Measurements from ENCODE around the gene IDI1.

IDI1 gene

GRCh38 chr10:1025683-1026082 is 23.2 kb downstream of the IDI1 start, which contains the start of gene IDI2:
TSS of gene IDI2 (minus strand) at chr10:1025859. CDS start at chr10:1024723, 1,136 bp downstream.
- Histone ChIP-seq H3K36me3 (ENCODE audit: insufficient read depth) (no peaks in the 10 kb centered on the region), H2AFZ (ENCODE audit: low read depth) (no peak within 1 kb of the TSS), H3K9ac (no peak within 1 kb of the TSS), H3K27me3 (ENCODE audit: insufficient read depth, low read depth) (no peaks in the 10 kb centered on the region), H3K4me3 (IDR thresholded peaks at IDR 0.05; ENCODE audit: insufficient read depth, low read depth, low read length) (no peak within 1 kb of the TSS), H3K79me2 (ENCODE audit: insufficient read depth, low read depth) (no peaks in the 10 kb centered on the region), H4K20me1 (ENCODE audit: insufficient read depth) (no peaks in the 10 kb centered on the region), H3K4me1 (ENCODE audit: low read depth, poor library complexity, severe bottlenecking) (no peaks in the 10 kb centered on the region), H3K4me2 (no peak within 1 kb of the TSS), H3K27ac (no peak within 1 kb of the TSS)
- no peak for TF ChIP-seq CTCF (conservative IDR thresholded peaks at IDR 0.05; ENCODE audit: low read depth, low read length)

GRCh38 chr10:1024103-1024502 is 24.8 kb downstream of the IDI1 start:
- Histone ChIP-seq H3K4me3 (IDR thresholded peaks at IDR 0.05; ENCODE audit: insufficient read depth, low read depth, low read length) (no peak overlapping the region), H3K4me2 (no peak overlapping the region), H3K9ac (no peak overlapping the region), H3K36me3 (ENCODE audit: insufficient read depth) (no peaks in the 10 kb centered on the region; the same call in 1 of the 2 replicates), H3K27ac (no peak overlapping the region), H4K20me1 (ENCODE audit: insufficient read depth) (no peaks in the 10 kb centered on the region), H2AFZ (ENCODE audit: low read depth) (no peak overlapping the region), H3K27me3 (ENCODE audit: insufficient read depth, low read depth) (no peaks in the 10 kb centered on the region), H3K4me1 (ENCODE audit: low read depth, poor library complexity, severe bottlenecking) (no peaks in the 10 kb centered on the region), H3K79me2 (ENCODE audit: insufficient read depth, low read depth) (no peaks in the 10 kb centered on the region)
- TF ChIP-seq CTCF (conservative IDR thresholded peaks at IDR 0.05; ENCODE audit: low read depth, low read length): no peak

DNA sequence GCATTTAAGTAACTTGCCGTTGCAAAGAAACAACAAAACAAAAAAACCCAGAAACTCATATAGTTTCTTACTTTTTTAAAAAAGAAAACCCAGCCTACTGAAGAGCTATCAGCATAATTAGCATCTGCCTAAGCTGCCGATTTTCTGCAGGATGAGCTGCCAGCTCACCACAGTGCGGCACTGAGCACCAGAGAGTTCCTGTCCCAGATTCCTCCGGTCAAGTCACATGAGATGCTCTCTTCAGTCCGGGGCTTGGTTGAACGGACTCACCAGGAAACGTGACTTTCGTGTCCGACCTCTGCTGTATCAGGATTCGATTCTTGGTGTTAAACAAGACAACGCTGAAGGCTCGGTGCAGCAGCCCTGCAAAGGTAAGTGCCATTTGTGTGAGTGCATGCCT is 26.5 kb downstream of the IDI1 start:
- no peak for TF ChIP-seq CTCF (conservative IDR thresholded peaks at IDR 0.05; ENCODE audit: low read depth, low read length)
- Histone ChIP-seq H3K4me2 (no peak overlapping the region), H3K27me3 (ENCODE audit: insufficient read depth, low read depth) (no peaks in the 10 kb centered on the region), H3K79me2 (ENCODE audit: insufficient read depth, low read depth) (no peaks in the 10 kb centered on the region), H3K4me3 (IDR thresholded peaks at IDR 0.05; ENCODE audit: insufficient read depth, low read depth, low read length) (no peak overlapping the region), H4K20me1 (ENCODE audit: insufficient read depth) (no peaks in the 10 kb centered on the region), H3K4me1 (ENCODE audit: low read depth, poor library complexity, severe bottlenecking) (no peaks in the 10 kb centered on the region), H3K36me3 (ENCODE audit: insufficient read depth) (peaks cover 5% of the 10 kb centered on the region; the same call in 1 of the 2 replicates), H3K27ac (no peak overlapping the region), H3K9ac (no peak overlapping the region), H2AFZ (ENCODE audit: low read depth) (no peak overlapping the region)

GRCh38 chr10:1020958-1021357 is 28.0 kb downstream of the IDI1 start:
- Histone ChIP-seq H3K4me2 (no peak overlapping the region), H3K9ac (no peak overlapping the region), H3K79me2 (ENCODE audit: insufficient read depth, low read depth) (no peaks in the 10 kb centered on the region), H3K36me3 (ENCODE audit: insufficient read depth) (peaks cover 17% of the 10 kb centered on the region; the same call in 1 of the 2 replicates), H3K27ac (no peak overlapping the region), H2AFZ (ENCODE audit: low read depth) (no peak overlapping the region), H3K4me3 (IDR thresholded peaks at IDR 0.05; ENCODE audit: insufficient read depth, low read depth, low read length) (no peak overlapping the region), H4K20me1 (ENCODE audit: insufficient read depth) (no peaks in the 10 kb centered on the region), H3K4me1 (ENCODE audit: low read depth, poor library complexity, severe bottlenecking) (no peaks in the 10 kb centered on the region), H3K27me3 (ENCODE audit: insufficient read depth, low read depth) (no peaks in the 10 kb centered on the region)
- no peak for TF ChIP-seq CTCF (conservative IDR thresholded peaks at IDR 0.05; ENCODE audit: low read depth, low read length)
